ENCODE measurements around the gene ACVR1. TPM values are rescaled to one million over a fixed set of nuclear protein-coding genes. Genes with fewer than 3 reads are reported as not detected.

ACVR1 gene
- total and polyA plus RNA-seq, 2 of the 13 experiments (the other 11 are each of a cell fraction or from before 2014, with no cell fraction given): 2.3 to 5.4 TPM

- DNase-seq (ENCODE audit: low spot score) (no peak), ATAC-seq (no peak), FAIRE-seq (no peak)
- Histone ChIP-seq H3K27me3 (ENCODE audit: control insufficient read depth in 1 of 2, insufficient read depth in 2 of 2, low read length in 2 of 2) (peaks cover 0 to 20% of the 10 kb centered on the region in 2 experiments; a peak in 2 of 5 replicates), H3K4me3 (replicated peaks in 1 of 3; ENCODE audit: insufficient read depth in 1 of 3, low read depth in 2 of 3, low read length in 3 of 3) (no peak overlapping the region), H3K79me2 (ENCODE audit: insufficient read depth, low read length) (no peaks in the 10 kb centered on the region), H2AFZ (ENCODE audit: low read length) (no peak overlapping the region), H3K4me2 (ENCODE audit: low read depth, low read length) (no peak overlapping the region), H3K36me3 (replicated peaks in 1 of 2; ENCODE audit: control insufficient read depth in 1 of 2, insufficient read depth in 2 of 2, low read length in 2 of 2) (no peaks in the 10 kb centered on the region), H3K9me3 (ENCODE audit: low read length) (no peaks in the 10 kb centered on the region), H3K27ac (ENCODE audit: extremely low read length, insufficient read depth, low read length) (no peak overlapping the region), H4K20me1 (ENCODE audit: insufficient read depth, low read length) (no peaks in the 10 kb centered on the region), H3K9ac (ENCODE audit: insufficient read depth, low read depth, low read length) (no peak overlapping the region), H3K4me1 (ENCODE audit: insufficient read depth, low read length) (no peaks in the 10 kb centered on the region)
- intact Hi-C loops (cut with micrococcal nuclease; ENCODE audit: unreplicated experiment): no loop called here
- in situ Hi-C loops (cut with HindIII; ENCODE audit: extremely low pct_ligation_motif_present, low pct_unique_long_range_greater_than_20kb): no loop called here
- ChIA-PET CTCF (ENCODE audit: low intra/inter-chr PET ratio, low total read pairs) (no interaction called here), POLR2A (no interaction called here)
- WGBS (ENCODE audit: low lambda C conversion rate): 2% methylated on average over 1 of the region's 1 CpG
- BruUV-seq (replicated peaks): no TSS peak
- TF ChIP-seq CEBPG (CRISPR knock-in tag; IDR thresholded peaks at IDR 0.05) (no peak), TFDP1 (CRISPR knock-in tag; IDR thresholded peaks at IDR 0.05; ENCODE audit: borderline replicate concordance) (no peak), RFX1 (IDR thresholded peaks at IDR 0.05) (no peak), HDAC6 (IDR thresholded peaks at IDR 0.05; ENCODE audit: low read depth, low read length) (no peak), AFF4 (CRISPR knock-in tag; IDR thresholded peaks at IDR 0.05) (no peak), TBX2 (CRISPR knock-in tag; IDR thresholded peaks at IDR 0.05; ENCODE audit: borderline replicate concordance) (no peak), NFRKB (IDR thresholded peaks at IDR 0.05) (no peak), ZNF446 (CRISPR knock-in tag; IDR thresholded peaks at IDR 0.05) (no peak), SKIL (CRISPR knock-in tag; IDR thresholded peaks at IDR 0.05; ENCODE audit: borderline replicate concordance) (no peak), ZSCAN12 (CRISPR knock-in tag; IDR thresholded peaks at IDR 0.05) (no peak), ZSCAN20 (CRISPR knock-in tag; IDR thresholded peaks at IDR 0.05; ENCODE audit: borderline replicate concordance) (no peak), CBX2 (IDR thresholded peaks at IDR 0.05; ENCODE audit: low read depth, low read length) (no peak), CBX2 (CRISPR knock-in tag; IDR thresholded peaks at IDR 0.05; ENCODE audit: low read depth) (no peak), NCOA2 (CRISPR knock-in tag; IDR thresholded peaks at IDR 0.05) (no peak), ZBTB14 (CRISPR knock-in tag; IDR thresholded peaks at IDR 0.05) (no peak)
- TF ChIP-seq, protein P1, sequence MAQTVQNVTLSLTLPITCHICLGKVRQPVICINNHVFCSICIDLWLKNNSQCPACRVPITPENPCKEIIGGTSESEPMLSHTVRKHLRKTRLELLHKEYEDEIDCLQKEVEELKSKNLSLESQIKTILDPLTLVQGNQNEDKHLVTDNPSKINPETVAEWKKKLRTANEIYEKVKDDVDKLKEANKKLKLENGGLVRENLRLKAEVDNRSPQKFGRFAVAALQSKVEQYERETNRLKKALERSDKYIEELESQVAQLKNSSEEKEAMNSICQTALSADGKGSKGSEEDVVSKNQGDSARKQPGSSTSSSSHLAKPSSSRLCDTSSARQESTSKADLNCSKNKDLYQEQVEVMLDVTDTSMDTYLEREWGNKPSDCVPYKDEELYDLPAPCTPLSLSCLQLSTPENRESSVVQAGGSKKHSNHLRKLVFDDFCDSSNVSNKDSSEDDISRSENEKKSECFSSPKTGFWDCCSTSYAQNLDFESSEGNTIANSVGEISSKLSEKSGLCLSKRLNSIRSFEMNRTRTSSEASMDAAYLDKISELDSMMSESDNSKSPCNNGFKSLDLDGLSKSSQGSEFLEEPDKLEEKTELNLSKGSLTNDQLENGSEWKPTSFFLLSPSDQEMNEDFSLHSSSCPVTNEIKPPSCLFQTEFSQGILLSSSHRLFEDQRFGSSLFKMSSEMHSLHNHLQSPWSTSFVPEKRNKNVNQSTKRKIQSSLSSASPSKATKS (CRISPR knock-in tag; IDR thresholded peaks at IDR 0.05): no peak
Measured at GRCh38 chr2:157922815-157923214, 46.7 kb upstream of the ACVR1 start.
